Measurements from ENCODE around the gene TAF1C. TPM values are rescaled to one million over a fixed set of nuclear protein-coding genes. Genes with fewer than 3 reads are reported as not detected.

The TAF1C gene
- total and polyA plus RNA-seq, 2 experiments from 2014 or later = 37.2 to 57.4 TPM

- TF ChIP-seq, protein P1, sequence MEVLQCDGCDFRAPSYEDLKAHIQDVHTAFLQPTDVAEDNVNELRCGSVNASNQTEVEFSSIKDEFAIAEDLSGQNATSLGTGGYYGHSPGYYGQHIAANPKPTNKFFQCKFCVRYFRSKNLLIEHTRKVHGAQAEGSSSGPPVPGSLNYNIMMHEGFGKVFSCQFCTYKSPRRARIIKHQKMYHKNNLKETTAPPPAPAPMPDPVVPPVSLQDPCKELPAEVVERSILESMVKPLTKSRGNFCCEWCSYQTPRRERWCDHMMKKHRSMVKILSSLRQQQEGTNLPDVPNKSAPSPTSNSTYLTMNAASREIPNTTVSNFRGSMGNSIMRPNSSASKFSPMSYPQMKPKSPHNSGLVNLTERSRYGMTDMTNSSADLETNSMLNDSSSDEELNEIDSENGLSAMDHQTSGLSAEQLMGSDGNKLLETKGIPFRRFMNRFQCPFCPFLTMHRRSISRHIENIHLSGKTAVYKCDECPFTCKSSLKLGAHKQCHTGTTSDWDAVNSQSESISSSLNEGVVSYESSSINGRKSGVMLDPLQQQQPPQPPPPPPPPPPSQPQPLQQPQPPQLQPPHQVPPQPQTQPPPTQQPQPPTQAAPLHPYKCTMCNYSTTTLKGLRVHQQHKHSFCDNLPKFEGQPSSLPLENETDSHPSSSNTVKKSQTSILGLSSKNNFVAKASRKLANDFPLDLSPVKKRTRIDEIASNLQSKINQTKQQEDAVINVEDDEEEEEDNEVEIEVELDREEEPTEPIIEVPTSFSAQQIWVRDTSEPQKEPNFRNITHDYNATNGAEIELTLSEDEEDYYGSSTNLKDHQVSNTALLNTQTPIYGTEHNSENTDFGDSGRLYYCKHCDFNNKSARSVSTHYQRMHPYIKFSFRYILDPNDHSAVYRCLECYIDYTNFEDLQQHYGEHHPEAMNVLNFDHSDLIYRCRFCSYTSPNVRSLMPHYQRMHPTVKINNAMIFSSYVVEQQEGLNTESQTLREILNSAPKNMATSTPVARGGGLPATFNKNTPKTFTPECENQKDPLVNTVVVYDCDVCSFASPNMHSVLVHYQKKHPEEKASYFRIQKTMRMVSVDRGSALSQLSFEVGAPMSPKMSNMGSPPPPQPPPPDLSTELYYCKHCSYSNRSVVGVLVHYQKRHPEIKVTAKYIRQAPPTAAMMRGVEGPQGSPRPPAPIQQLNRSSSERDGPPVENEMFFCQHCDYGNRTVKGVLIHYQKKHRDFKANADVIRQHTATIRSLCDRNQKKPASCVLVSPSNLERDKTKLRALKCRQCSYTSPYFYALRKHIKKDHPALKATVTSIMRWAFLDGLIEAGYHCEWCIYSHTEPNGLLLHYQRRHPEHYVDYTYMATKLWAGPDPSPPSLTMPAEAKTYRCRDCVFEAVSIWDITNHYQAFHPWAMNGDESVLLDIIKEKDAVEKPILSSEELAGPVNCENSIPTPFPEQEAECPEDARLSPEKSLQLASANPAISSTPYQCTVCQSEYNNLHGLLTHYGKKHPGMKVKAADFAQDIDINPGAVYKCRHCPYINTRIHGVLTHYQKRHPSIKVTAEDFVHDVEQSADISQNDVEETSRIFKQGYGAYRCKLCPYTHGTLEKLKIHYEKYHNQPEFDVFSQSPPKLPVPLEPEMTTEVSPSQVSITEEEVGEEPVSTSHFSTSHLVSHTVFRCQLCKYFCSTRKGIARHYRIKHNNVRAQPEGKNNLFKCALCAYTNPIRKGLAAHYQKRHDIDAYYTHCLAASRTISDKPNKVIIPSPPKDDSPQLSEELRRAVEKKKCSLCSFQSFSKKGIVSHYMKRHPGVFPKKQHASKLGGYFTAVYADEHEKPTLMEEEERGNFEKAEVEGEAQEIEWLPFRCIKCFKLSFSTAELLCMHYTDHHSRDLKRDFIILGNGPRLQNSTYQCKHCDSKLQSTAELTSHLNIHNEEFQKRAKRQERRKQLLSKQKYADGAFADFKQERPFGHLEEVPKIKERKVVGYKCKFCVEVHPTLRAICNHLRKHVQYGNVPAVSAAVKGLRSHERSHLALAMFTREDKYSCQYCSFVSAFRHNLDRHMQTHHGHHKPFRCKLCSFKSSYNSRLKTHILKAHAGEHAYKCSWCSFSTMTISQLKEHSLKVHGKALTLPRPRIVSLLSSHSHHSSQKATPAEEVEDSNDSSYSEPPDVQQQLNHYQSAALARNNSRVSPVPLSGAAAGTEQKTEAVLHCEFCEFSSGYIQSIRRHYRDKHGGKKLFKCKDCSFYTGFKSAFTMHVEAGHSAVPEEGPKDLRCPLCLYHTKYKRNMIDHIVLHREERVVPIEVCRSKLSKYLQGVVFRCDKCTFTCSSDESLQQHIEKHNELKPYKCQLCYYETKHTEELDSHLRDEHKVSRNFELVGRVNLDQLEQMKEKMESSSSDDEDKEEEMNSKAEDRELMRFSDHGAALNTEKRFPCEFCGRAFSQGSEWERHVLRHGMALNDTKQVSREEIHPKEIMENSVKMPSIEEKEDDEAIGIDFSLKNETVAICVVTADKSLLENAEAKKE (CRISPR knock-in tag; IDR thresholded peaks at IDR 0.05) = no peak
- TF ChIP-seq, protein P2, sequence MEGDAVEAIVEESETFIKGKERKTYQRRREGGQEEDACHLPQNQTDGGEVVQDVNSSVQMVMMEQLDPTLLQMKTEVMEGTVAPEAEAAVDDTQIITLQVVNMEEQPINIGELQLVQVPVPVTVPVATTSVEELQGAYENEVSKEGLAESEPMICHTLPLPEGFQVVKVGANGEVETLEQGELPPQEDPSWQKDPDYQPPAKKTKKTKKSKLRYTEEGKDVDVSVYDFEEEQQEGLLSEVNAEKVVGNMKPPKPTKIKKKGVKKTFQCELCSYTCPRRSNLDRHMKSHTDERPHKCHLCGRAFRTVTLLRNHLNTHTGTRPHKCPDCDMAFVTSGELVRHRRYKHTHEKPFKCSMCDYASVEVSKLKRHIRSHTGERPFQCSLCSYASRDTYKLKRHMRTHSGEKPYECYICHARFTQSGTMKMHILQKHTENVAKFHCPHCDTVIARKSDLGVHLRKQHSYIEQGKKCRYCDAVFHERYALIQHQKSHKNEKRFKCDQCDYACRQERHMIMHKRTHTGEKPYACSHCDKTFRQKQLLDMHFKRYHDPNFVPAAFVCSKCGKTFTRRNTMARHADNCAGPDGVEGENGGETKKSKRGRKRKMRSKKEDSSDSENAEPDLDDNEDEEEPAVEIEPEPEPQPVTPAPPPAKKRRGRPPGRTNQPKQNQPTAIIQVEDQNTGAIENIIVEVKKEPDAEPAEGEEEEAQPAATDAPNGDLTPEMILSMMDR (conservative IDR thresholded peaks at IDR 0.05; ENCODE audit: low read depth in 2 of 2) = no peak
- TF ChIP-seq NANOG (IDR thresholded peaks at IDR 0.05; ENCODE audit: borderline replicate concordance) = no peak
- no peak for TF ChIP-seq POLR2AphosphoS5 (IDR thresholded peaks at IDR 0.05; ENCODE audit: low read depth)
- no peak for TF ChIP-seq EZH2phosphoT487 (IDR thresholded peaks at IDR 0.05; ENCODE audit: unreplicated experiment)
- TF ChIP-seq ZNF114 (CRISPR knock-in tag; IDR thresholded peaks at IDR 0.05) = no peak
- TF ChIP-seq CREB1 (CRISPR knock-in tag; IDR thresholded peaks at IDR 0.05; ENCODE audit: low read depth) = no peak
- no peak for TF ChIP-seq ZNF331 (CRISPR knock-in tag; IDR thresholded peaks at IDR 0.05; ENCODE audit: low read depth)
- TF ChIP-seq STAT1 (IDR thresholded peaks at IDR 0.05; ENCODE audit: unreplicated experiment) = no peak
- TF ChIP-seq, protein P3, sequence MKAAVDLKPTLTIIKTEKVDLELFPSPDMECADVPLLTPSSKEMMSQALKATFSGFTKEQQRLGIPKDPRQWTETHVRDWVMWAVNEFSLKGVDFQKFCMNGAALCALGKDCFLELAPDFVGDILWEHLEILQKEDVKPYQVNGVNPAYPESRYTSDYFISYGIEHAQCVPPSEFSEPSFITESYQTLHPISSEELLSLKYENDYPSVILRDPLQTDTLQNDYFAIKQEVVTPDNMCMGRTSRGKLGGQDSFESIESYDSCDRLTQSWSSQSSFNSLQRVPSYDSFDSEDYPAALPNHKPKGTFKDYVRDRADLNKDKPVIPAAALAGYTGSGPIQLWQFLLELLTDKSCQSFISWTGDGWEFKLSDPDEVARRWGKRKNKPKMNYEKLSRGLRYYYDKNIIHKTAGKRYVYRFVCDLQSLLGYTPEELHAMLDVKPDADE (IDR thresholded peaks at IDR 0.05) = no peak
- no peak for TF ChIP-seq JUNB (IDR thresholded peaks at IDR 0.05; ENCODE audit: unreplicated experiment)
These were observed 25.3 kb upstream of the TAF1C start (continued) for GRCh38 chr16:84212154-84212553.

Data from GM23338 (cell line).